ENCODE results near the gene WWOX. TPM values are rescaled to one million over a fixed set of nuclear protein-coding genes. Genes with fewer than 3 reads are reported as not detected.

The WWOX gene
- total RNA-seq, 1 donor from 2014 or later = 19.2 TPM

DNA sequence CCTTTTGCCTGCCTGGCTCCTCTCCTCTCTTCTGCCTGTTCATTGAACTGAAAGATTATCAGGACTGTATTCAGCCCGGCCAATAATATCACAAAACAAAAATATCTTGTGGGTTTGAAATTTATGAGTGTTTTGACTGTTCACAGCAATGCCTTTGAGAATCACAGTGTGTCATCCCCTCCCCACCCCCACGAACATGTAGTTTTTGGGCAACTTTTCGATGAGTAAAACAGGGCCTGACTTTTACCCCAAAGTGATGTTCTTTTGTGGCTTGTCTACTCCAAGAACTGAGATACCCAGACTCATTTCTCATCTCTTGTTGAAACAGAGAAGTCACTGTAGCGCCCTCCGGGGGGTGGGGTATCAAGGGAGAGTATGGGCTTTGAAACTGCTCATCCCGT is 675.7 kb downstream of the WWOX start:
- no peak for ATAC-seq
- Histone ChIP-seq H3K4me3 (no peak overlapping the region), H3K9me3 (no peaks in the 10 kb centered on the region), H3K27me3 (ENCODE audit: low read depth) (no peaks in the 10 kb centered on the region), H3K36me3 (no peaks in the 10 kb centered on the region), H3K4me1 (peaks cover 9% of the 10 kb centered on the region), H3K27ac (no peak overlapping the region)
- intact Hi-C loops (cut with DNase I) = no loop called here
- TF ChIP-seq CTCF (IDR thresholded peaks at IDR 0.05) = no peak
- no peak for DNase-seq

DNA sequence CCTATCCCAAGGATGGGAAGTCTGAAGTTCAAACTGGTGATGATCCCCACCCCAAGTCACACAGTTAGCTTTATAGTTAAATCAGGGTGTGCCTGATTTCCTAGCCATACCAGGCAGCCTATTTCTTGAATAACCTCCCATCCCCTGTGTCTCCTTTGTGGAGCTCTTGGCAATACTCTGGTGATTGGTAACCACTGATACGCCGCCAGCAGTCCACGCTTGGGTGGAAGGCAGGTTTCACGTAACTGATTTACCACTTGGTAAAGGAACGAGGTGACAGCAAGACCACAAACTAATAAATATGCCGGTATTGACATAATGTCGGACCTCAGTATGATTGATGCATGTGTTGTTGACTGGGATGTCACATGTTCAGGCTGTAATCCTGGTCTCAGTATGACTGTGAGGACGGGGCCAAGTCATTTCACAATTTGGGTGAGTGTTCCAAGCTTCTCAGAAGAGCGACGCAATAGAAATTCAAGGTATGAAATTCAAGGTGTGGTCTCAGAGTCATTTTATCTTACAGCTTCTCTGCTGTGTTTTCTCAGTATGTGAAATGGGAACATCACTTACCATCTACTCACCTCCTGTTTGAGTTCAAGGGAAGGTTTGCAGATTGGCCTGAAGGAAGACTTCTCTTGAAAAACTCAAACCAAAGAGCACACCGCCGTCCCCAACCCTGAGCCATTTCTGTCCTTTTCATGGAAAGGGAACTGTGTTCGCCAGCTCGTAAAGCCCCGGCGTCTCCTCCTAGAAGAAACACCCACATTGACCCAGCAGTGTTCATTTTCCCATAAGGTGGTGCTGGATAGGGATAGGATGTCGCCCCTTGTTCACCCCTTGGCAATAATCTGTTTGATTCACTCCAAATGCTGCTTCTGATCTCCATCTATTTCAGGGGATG is 678.9 kb downstream of the WWOX start:
- Histone ChIP-seq H3K9me3 (no peaks in the 10 kb centered on the region), H3K4me3 (no peak overlapping the region), H3K27ac (no peak overlapping the region), H3K36me3 (no peaks in the 10 kb centered on the region), H3K4me1 (no peaks in the 10 kb centered on the region), H3K27me3 (ENCODE audit: low read depth) (no peaks in the 10 kb centered on the region)
- ATAC-seq = no peak
- no peak for DNase-seq
- no peak for TF ChIP-seq CTCF (IDR thresholded peaks at IDR 0.05)
- intact Hi-C loops (cut with DNase I) = no loop called here

DNA sequence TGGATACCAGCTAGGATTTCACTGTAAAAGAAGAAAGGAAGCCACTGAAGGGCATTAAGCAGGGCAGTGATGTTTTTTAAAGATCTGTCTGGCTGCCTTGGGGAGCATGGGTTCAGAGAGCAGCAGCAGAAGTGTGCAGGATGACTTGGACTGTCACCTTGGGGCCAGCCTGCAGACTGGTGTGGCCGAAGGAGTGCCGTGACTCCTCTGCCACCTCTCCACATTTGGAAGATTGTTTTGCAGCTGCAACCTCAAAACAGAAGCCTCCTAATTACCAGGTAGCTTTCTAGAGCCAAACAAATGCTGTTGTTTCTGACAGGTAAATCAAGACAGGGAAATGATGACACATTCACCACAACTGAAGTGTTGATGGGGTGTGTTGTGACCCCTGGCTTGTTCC is 681.4 kb downstream of the WWOX start:
- intact Hi-C loops (cut with DNase I) = no loop called here
- Histone ChIP-seq H3K9me3 (no peaks in the 10 kb centered on the region), H3K27me3 (ENCODE audit: low read depth) (no peaks in the 10 kb centered on the region), H3K36me3 (no peaks in the 10 kb centered on the region), H3K4me1 (no peaks in the 10 kb centered on the region), H3K27ac (no peak overlapping the region), H3K4me3 (no peak overlapping the region)
- DNase-seq (no peak), ATAC-seq (no peak)
- TF ChIP-seq CTCF (IDR thresholded peaks at IDR 0.05) = no peak

DNA sequence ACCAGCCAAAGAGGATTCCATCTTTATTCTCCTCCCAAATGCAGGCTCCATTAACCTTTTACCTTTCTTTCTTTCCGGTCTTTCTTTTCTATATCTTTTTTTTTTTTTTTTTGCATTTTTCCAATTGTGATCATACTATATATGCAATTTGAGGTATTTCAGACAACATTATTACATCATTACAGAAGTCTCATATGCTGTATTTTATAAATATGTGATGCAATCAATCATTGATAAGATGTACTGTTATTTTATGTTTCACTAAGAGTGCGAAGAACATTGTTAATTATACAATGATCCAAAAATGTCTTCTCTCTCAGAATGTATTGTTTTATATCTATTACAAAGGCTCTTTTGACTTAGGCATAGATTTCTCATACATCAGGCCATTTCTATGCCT is 683.1 kb downstream of the WWOX start:
- Histone ChIP-seq H3K4me1 (no peaks in the 10 kb centered on the region), H3K9me3 (no peaks in the 10 kb centered on the region), H3K36me3 (no peaks in the 10 kb centered on the region), H3K27ac (no peak overlapping the region), H3K4me3 (no peak overlapping the region), H3K27me3 (ENCODE audit: low read depth) (no peaks in the 10 kb centered on the region)
- TF ChIP-seq CTCF (IDR thresholded peaks at IDR 0.05) = no peak
- intact Hi-C loops (cut with DNase I) = no loop called here
- ATAC-seq (no peak), DNase-seq (no peak)

- DNase-seq = no peak
- H3K4me3 ChIP-seq = no peak overlapping the region
- H3K4me1 ChIP-seq = no peaks in the 10 kb centered on the region
- H3K9me3 ChIP-seq = no peaks in the 10 kb centered on the region
- no peak for TF ChIP-seq CTCF (IDR thresholded peaks at IDR 0.05)
- no peaks in the 10 kb centered on the region for H3K36me3 ChIP-seq
- ATAC-seq = no peak
- intact Hi-C loops (cut with DNase I) = no loop called here
- no peak overlapping the region for H3K27ac ChIP-seq
- H3K27me3 ChIP-seq (ENCODE audit: low read depth) = no peaks in the 10 kb centered on the region
These were observed 684.2 kb downstream of the WWOX start for GRCh38 chr16:78783570-78784079.

Measured in lower lobe of right lung (tissue), 2 donors.